Progenitor cell of endocrine pancreas (in vitro differentiated cells): ENCODE measurements around the gene BACH2. TPM values are rescaled to one million over a fixed set of nuclear protein-coding genes. Genes with fewer than 3 reads are reported as not detected.
"Not testable (repeated sequence)": the region's sequence is repeated elsewhere in the genome, so short reads cannot be mapped to it uniquely, and the experiment has no call there.

ENCODE experiments used
- DNase-seq: peaks from one replicate; pipeline ENCODE4 v3.0.0; 2021; ENCODE audit warnings: low spot score; ENCODE audit not compliant: unreplicated experiment
- H3K27ac Mint-ChIP-seq: 2 replicates; pipeline ENCODE4 v1.8.0; 2021; ENCODE audit warnings: mild to moderate bottlenecking, moderate library complexity, mixed read lengths
- H3K27me3 Mint-ChIP-seq: 2 replicates; pipeline ENCODE4 v1.8.0; 2021; ENCODE audit warnings: mixed read lengths
- H3K36me3 Mint-ChIP-seq: 2 replicates; pipeline ENCODE4 v1.8.0; 2022; ENCODE audit warnings: mixed read lengths; ENCODE audit not compliant: insufficient read depth
- H3K4me1 Mint-ChIP-seq: 2 replicates; pipeline ENCODE4 v1.8.0; 2021; ENCODE audit warnings: low read depth, mixed read lengths
- H3K4me3 Mint-ChIP-seq: 2 replicates; pipeline ENCODE4 v1.8.0; 2021; ENCODE audit warnings: low read depth, mild to moderate bottlenecking, moderate library complexity, mixed read lengths
- H3K9me3 Mint-ChIP-seq: 2 replicates; pipeline ENCODE4 v1.8.0; 2021; ENCODE audit warnings: low read depth, mixed read lengths
- total RNA-seq: library from RNA; stranded (reverse); gene quantifications from 2 replicates; pipeline ENCODE4 v1.2.1, GENCODE V29; 2021
- TF ChIP-seq, protein P1 (sequence below): fragments of 200-600 bp; sonication (generic); IDR thresholded peaks from one replicate; pipeline ENCODE4 v1.5.0; 2021; ENCODE audit warnings: antibody characterized with exemption, mild to moderate bottlenecking; ENCODE audit not compliant: unreplicated experiment

The BACH2 gene
- total RNA-seq, 1 donor from 2014 or later: 11.2 TPM

DNA sequence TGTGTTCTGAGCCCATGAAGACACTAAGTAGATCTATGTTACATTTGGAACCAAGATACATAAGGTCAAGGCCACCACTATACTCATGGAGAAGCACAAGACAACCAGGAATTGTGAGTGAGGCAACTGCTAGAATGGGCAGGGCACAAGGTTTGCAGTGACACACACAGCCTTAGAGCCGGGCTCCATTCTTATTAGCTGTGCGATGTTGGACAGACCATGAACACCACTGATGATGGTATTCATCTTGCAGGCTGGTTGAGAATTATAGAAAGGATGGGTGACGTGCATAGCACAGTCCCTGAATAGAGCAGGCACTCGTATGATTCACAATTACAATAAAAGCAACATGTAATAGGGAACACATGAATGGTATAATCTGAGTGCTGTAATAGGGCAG, 229.9 kb downstream of the BACH2 start:
- TF ChIP-seq, protein P1, sequence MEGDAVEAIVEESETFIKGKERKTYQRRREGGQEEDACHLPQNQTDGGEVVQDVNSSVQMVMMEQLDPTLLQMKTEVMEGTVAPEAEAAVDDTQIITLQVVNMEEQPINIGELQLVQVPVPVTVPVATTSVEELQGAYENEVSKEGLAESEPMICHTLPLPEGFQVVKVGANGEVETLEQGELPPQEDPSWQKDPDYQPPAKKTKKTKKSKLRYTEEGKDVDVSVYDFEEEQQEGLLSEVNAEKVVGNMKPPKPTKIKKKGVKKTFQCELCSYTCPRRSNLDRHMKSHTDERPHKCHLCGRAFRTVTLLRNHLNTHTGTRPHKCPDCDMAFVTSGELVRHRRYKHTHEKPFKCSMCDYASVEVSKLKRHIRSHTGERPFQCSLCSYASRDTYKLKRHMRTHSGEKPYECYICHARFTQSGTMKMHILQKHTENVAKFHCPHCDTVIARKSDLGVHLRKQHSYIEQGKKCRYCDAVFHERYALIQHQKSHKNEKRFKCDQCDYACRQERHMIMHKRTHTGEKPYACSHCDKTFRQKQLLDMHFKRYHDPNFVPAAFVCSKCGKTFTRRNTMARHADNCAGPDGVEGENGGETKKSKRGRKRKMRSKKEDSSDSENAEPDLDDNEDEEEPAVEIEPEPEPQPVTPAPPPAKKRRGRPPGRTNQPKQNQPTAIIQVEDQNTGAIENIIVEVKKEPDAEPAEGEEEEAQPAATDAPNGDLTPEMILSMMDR: no peak
- Mint-ChIP-seq H3K4me1 (no peaks in the 10 kb centered on the region), H3K4me3 (no peak overlapping the region), H3K27ac (no peak overlapping the region), H3K9me3 (no peaks in the 10 kb centered on the region), H3K27me3 (no peaks in the 10 kb centered on the region), H3K36me3 (no peaks in the 10 kb centered on the region)
- no peak for DNase-seq

GRCh38 chr6:90065173-90065572, 231.5 kb downstream of the BACH2 start:
- Mint-ChIP-seq H3K9me3 (no peaks in the 10 kb centered on the region), H3K4me3 (no peak overlapping the region), H3K4me1 (no peaks in the 10 kb centered on the region), H3K27me3 (no peaks in the 10 kb centered on the region), H3K27ac (no peak overlapping the region), H3K36me3 (no peaks in the 10 kb centered on the region)
- DNase-seq: no peak
- TF ChIP-seq, protein P1: no peak

DNA sequence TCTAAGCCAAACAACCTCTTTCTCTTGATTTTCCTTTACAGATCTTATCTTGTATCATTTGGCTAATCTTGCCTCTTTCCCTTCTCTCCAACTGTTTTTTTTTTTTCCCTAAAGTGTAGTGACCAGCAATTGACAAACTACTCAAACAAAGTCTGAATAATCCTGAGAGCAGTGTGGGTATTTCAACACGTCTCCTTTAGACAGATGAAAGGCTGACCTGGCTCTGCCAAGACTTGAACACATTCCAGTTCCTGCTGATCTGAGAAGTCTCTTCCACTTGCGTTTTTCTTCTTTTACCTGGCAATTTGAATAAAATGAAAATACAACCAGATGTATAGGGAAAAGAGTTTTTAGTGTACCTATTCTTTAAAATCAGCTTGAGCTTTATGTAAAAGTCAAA, 234.0 kb downstream of the BACH2 start:
- Mint-ChIP-seq H3K4me3 (no peak overlapping the region), H3K4me1 (no peaks in the 10 kb centered on the region), H3K27ac (no peak overlapping the region), H3K27me3 (no peaks in the 10 kb centered on the region), H3K36me3 (no peaks in the 10 kb centered on the region), H3K9me3 (peaks cover 4% of the 10 kb centered on the region)
- DNase-seq: no peak
- TF ChIP-seq, protein P1: no peak

DNA sequence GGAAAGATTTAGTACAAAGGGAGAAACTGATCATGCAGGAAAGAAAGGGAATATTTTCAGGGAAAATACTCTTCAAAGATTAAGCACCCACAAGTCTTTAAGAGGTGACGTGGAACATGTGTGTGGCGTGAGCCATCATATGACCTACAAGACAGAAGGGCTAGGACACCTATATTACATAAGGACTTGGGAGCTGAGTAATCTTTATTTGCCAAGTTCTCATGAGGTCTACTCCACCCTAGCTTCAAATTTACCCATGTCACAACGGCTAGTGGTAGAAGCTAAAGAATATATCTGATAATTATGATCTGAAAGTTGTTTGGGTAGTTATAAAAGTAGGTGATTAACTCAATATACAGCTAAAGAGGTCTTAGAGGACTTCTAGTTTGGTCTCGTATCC, 234.6 kb downstream of the BACH2 start:
- Mint-ChIP-seq H3K4me1 (no peaks in the 10 kb centered on the region), H3K9me3 (peaks cover 8% of the 10 kb centered on the region), H3K36me3 (no peaks in the 10 kb centered on the region), H3K27ac (no peak overlapping the region), H3K4me3 (no peak overlapping the region), H3K27me3 (no peaks in the 10 kb centered on the region)
- TF ChIP-seq, protein P1: no peak
- no peak for DNase-seq

DNA sequence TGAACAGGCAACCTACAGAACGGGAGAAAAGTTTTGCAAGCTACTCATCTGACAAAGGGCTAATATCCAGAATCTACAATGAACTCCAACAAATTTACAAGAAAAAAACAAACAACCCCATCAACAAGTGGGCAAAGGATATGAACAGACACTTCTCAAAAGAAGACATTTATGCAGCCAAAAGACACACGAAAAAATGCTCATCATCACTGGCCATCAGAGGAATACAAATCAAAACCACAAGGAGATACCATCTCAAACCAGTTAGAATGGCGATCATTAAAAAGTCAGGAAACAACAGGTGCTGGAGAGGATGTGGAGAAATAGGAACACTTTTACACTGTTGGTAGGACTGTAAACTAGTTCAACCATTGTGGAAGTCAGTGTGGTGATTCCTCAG, 237.5 kb downstream of the BACH2 start:
- H3K27me3 Mint-ChIP-seq, H3K4me3 Mint-ChIP-seq, H3K27ac Mint-ChIP-seq, H3K4me1 Mint-ChIP-seq, DNase-seq, H3K36me3 Mint-ChIP-seq: not testable (repeated sequence)
- peaks cover 21% of the 10 kb centered on the region for H3K9me3 Mint-ChIP-seq

- peaks cover 29% of the 10 kb centered on the region for H3K9me3 Mint-ChIP-seq
- not testable (repeated sequence) for H3K36me3 Mint-ChIP-seq, H3K4me3 Mint-ChIP-seq, DNase-seq, H3K27ac Mint-ChIP-seq, H3K4me1 Mint-ChIP-seq, H3K27me3 Mint-ChIP-seq
Measured at GRCh38 chr6:90055924-90056323, 240.7 kb downstream of the BACH2 start.

DNA sequence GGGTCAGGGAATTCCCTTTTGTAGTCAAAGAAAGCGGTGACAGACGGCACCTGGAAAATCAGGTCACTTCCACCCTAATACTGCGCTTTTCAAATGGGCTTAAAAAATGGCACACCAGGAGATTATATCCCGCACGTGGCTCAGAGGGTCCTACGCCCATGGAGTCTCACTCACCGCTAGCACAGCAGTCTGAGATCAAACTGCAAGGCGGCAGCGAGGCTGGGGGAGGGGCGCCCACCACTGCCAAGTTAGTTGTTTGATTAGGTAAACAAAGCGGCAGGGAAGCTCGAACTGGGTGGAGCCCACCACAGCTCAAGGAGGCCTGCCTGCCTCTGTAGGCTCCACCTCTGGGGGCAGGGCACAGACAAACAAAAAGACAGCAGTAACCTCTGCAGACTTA, 242.4 kb downstream of the BACH2 start:
- H3K36me3 Mint-ChIP-seq, H3K27me3 Mint-ChIP-seq, H3K4me3 Mint-ChIP-seq, DNase-seq, H3K27ac Mint-ChIP-seq, H3K4me1 Mint-ChIP-seq: not testable (repeated sequence)
- H3K9me3 Mint-ChIP-seq: peaks cover 27% of the 10 kb centered on the region
